Stimulated activated CD4-positive, alpha-beta T cell treated with anti-CD3 and anti-CD28 coated beads, Interleukin-4, amount 100 ng/mL, for 48 hours (primary cell): ENCODE results near the gene UBD.
A peak's percentile ranks its signal among the peaks of the same experiment; 100 is the strongest.

Experiments used
- DNase-seq, 2 donors: peaks; one replicate each; pipeline ENCODE4 v3.0.0-alpha.2; 2020; ENCODE audit warnings: low read depth in 2 of 2

UBD gene

DNA sequence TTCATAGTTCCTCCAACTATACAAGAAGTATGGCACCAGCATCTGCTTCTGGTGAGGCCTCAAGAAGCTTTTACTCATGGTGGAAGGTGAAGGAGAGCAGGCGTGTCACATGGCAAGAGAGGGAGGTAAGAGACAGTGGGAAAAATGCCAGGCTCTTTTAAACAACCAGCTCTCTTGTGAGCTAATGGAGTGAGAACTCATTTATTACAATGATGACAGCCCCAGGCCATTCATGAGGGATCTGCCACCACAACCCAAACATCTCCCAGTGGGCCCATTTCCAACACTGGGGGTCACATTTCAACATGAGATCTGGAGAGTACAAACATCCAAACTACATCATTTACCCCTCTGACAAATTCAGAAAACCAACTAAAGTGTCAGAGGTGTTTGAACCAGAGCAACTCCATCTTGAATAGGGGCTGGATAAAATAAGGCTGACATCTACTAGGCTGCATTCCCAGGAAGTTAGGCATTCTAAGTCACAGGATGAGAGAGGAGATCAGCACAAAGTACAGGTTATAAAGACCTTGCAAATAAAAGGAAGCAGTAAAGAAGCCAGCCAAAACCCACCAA is 2.2 kb upstream of the UBD start:
- no peak for DNase-seq

DNA sequence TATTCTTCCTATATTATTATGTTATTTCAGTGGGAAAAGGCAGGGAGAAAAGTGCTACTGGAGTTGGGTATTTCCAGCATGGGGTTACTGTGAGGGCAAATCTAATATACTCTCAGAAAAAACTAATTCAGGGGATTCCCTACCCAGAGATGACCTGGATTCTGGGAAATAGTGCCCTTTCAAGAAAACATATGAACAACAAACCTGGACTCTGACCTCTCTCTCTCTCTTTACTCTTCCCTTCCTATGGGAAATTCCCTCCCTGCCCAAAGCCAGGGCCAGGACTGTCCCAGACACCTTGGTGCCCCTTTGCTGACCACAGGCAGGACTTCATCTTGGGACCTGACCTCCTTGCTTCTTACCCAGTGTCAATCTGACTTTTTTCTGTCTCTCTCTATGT is 1.6 kb upstream of the UBD start:
- no peak for DNase-seq

DNA sequence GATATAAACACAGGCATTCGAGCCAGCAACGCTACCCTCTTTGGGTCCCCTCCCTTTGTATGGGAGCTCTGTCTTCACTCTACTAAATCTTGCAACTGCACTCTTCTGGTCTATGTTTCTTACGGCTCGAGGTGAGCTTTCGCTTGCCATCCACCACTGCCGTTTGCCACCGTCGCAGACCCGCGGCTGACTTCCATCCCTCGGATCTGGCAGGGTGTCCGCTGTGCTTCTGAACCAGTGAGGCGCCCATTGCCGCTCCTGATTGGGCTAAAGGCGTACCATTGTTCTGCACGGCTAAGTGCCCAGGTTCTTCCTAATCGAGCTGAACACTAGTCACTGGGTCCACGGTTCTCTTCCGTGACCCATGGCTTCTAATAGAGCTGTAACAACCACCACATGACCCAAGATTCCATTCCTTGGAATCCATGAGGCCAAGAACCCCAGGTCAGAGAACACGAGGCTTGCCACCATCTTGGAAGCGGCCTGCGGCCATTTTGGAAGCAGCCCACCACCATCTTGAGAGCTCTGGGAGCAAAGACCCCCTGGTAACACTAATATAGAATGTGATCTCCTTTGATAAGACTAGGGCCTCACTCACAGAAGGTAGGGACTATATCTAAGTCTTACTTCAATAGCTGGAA is 973 bp downstream of the UBD start:
- no peak for DNase-seq

DNA sequence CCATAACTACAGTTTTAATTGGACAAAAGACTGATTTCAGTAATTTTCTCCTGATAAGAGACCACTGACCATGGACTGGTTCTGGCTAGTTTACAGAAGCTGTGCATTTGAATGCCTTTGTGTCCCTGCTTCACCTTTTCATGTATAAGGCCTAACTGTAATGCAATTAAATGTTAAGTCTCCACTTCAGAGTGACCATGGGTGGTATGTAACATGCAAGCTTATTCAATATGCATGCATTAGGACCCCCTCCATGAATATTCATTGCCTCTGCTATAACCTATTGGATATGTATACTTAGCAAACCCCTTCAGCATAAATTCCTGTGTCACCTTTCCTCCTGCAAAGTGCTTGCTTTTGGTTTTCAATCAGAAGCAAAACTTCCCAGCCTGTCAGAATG is 2.2 kb downstream of the UBD start:
- no peak for DNase-seq

DNA sequence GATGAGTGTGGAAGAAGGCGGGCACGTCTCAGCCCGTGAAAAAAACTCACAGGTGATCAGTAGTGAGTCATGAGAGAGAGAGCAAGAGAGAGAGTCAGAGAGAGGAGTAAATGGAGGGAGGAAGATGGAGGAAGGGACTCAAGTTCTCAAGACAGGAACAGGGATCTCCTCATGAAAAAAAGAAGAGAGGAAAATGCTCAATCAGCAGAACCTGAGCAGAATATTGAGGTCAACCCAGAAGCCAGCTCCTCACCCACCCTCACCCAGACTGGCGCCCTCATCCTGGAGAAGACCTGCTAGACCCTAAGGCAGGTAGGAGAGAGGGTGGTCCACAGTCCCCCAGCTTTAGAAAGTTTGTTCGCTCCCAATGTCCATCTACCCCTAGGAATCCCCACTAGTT is 4.8 kb downstream of the UBD start:
- DNase-seq: no peak

DNA sequence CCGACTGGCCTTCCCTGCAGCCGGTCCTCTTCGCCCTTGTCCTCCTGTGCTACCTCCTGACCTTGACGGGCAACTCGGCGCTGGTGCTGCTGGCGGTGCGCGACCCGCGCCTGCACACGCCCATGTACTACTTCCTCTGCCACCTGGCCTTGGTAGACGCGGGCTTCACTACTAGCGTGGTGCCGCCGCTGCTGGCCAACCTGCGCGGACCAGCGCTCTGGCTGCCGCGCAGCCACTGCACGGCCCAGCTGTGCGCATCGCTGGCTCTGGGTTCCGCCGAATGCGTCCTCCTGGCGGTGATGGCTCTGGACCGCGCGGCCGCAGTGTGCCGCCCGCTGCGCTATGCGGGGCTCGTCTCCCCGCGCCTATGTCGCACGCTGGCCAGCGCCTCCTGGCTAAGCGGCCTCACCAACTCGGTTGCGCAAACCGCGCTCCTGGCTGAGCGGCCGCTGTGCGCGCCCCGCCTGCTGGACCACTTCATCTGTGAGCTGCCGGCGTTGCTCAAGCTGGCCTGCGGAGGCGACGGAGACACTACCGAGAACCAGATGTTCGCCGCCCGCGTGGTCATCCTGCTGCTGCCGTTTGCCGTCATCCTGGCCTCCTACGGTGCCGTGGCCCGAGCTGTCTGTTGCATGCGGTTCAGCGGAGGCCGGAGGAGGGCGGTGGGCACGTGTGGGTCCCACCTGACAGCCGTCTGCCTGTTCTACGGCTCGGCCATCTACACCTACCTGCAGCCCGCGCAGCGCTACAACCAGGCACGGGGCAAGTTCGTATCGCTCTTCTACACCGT is 6.1 kb downstream of the UBD start:
- DNase-seq: peak in 1 of 2 donors; percentile 16

DNA sequence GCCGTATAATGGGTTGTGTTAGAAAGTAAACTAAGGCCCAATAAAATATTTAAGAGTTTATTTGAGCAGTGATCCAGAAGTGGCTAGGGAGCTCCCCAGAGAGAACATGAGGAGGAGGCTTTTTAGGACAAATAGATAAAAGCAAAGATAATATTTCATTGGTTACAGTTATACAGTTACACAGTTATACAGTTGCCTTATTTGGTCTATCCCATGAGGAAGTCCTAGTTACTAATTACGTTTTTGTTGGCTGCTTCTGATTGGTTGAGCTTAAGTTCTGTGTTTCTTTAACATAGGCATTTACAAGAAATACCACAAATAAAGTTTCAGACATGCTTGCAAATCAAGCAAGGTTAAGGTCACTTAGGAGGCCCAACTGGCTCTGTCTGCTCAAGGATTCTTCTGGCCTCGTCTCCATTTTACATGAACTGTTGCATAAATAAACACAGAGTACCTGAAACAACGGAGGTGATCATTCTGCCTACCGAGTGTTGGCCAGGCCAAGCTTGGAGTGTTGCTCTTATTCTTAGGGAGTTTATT is 7.0 kb downstream of the UBD start:
- no peak for DNase-seq

DNA sequence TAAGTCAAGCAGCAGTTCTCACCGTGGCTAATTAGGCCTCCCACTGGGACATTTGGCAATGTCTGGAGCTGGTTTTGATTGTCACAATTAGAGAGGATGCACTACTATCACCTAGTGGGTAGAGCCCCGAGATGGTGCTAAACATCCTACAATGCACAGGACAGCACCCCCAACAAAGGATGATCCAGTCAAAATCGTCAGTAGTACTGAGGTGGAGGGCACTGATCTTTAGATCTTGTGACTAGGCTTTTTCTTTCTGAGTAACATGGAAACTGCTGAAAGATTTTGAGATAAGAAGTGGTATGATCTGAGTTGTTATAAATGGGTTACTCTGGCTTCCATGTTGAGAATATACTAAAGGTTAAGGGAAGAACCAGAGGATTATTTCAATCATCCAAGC is 12.0 kb downstream of the UBD start:
- DNase-seq: no peak

DNA sequence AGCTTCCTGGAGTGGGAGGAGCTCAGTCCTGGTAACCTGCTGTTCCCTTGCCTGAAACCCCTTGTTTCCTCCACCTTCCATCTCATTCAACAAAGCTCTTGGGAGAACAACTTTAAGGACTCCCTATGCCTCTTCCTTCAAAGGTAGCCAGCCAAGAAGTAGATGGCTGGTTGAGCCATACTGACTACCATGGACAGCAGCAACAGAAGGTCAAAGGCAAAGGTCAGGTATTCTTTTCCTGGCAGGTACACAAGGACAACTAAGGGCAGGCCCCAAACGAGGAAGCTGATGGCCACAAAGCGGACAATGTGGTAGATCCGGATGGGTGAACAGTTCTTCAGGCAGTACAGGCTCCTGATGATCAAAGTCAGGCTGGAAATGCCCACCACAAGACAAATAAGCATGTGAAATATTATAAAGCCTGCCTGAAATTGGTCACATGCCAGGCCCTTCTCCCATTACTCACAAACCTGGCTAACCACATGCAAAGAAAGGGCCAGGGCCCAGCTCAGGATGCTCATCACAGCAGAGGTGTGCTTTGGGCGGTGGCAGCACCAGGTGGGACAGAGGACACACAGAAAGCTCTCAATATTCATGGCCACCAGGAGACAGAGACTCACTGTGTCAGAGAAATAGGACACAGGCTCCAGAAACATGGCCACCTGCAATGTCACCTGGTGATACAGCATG is 21.7 kb downstream of the UBD start:
- DNase-seq: no peak

DNA sequence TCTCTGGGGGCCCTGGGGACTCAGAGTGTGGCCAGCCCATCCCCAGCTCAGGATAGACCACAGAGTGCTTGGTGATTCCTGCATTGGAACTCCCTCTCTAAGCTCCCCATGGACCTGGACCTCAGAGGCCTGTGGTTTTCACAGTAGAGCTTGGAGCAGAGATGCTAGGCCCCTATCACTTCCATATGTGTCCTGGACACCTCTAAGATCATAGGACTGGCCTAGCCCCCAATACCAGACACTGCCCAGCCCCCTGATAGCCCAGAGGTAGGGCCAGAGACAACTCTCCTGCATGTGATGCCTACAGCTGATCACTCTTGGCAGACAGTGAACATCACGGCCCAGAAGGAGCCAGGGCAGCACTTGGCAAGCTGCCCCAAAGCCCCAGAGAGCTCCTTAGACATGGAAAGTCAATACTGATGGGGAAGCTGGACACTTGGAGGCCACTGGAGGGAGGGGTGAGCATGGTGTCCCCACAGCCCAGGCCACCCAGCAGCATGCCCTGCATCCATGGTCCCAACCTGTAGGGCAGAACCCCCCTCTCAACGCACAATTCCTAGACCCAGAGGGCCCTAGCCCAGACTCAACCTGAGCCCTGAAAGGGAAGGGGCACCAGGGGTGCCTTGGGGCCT is 27.1 kb downstream of the UBD start:
- DNase-seq: no peak

DNA sequence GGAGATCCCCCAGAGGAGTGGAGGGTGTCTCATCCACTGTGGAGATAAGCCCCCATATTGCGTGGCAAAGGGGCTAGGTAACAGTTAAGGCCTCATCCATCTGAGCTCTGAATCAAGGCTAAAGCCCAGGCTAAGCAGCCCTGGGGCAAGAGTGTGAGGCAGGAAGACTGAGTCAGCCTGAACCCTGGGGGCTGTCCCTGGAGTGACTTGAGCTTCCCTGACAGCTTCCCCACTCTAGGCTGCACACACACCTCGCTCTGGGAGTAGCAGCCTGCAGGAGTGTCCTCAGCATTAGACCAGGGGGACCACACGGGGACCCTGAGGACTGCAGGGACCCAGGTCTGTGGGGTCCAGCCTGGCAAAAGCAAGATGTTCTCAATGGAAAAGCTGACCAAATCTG is 27.9 kb downstream of the UBD start:
- DNase-seq: no peak

DNA sequence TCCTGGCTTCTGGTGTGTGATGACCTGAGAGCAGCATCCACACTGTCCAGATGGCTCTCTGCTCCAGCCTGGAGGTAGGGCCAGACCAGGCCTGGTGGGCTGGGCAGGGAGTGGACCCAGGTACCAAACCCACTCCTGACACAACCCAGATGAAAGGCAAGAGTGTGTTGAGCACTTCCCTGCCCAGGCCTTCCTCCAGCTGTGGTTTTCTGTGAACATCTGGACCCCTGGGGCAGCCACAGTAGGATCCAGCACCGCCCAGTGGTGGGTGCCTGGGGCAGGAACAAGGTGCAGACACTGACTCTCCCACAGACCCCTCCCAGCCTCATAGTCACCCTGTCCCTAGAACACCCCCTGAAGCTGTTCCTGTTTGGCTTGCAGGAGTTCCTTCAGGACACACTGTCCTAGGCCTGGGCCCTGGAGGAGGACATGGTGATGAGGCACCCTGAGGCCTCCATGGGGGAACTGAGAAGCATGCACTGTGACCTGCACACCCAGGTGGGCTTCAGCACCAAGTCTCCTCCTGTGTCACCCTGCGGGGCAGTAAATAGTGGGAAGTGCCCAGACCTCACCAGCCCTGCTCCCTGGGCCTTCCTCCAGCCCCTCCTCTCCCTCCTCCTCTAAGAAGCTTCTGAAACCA is 28.7 kb downstream of the UBD start:
- DNase-seq: no peak

DNA sequence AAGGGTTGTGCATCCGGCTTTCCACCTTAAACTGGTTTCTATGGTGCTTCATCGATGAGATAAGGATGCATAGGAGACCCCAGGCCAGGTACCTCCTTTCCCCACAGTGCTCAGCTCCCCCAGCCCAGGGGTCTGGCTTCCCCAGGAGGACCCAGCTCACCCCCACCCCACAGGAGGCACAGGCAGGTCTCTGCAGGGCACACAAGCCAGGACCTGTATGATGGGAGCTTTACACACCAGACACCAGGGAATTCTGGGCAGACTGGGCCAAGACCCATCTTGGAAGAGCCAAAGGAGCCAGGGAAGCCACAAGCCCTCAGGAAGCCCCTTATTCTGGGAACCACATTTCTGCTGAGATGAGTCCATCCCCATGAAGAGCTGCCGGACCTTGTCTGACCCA is 29.6 kb downstream of the UBD start:
- no peak for DNase-seq

DNA sequence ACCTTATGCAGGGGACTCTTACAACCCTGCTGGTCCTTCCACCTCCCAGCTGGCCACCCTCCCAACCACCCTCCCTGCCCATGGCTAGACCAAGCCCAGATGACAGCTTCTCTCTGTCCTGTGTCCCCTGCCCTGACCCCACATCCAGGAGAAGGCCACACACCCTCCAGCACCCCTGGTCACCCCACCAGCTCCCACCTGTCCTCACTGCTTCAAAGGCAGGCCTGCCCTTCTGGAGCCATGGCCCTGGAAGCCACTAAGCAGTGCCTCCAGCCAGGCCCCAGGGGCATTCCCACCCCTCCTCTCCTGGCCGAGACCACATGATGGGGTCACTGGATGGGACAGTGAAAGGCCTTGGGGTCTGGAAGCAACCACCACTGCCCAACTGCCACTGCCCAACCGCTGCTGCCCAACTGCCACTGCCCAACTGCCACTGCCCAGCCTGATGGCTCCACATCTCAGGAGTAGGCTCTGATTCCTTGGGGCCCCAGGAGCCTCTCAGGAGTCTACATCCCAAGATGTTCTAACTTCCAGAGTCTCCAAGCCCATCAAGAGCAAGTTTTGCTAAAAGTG is 30.5 kb downstream of the UBD start:
- DNase-seq: no peak

DNA sequence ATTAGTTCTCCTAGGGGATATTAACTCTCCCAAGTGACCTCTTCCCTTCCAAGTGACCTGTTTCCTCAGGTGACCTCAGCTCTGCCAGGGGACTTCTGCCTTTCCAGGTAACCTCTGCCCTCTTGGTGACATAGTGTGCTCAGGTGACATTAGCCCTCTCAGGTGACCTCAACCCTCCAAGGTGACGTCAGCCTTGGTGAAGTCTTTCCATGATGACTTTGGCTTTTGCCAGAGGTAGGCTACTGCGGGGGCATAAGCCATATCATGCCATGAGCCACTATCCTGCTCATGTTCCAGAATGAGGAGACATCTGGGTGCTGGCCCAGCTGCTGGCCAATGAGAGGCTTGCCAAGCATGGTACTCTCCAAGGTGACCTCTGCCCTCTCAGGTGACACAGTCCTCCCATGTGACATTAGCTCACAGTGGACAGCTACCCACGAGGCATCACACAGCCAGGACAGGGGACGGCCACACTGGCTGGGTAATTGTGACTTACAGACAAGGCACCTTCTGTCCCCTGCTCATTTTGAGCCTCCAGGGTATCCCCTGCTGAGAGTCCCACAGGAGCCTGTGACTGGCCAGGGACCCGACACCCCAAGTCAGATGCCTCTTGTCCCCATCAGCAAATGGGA is 31.1 kb downstream of the UBD start:
- no peak for DNase-seq

DNA sequence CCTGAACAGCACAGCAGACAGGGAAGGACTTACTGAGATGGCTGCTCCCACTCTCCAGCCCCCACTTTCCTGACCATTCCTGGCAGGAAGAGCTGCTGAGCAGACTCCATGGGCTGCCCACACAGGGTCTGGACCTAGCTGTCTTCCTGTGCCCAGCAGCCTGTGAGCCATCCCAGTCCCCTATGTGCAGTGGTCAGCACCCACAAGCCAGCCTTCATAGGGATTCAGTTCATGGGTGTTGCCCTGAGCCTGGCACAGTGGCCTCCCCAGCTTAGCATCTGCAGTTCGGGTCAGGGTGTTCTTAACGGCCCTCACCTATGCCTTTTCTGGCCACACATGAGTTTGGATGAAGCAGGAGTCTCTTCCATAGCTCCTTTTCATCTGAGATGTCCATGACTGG is 32.0 kb downstream of the UBD start:
- no peak for DNase-seq

DNA sequence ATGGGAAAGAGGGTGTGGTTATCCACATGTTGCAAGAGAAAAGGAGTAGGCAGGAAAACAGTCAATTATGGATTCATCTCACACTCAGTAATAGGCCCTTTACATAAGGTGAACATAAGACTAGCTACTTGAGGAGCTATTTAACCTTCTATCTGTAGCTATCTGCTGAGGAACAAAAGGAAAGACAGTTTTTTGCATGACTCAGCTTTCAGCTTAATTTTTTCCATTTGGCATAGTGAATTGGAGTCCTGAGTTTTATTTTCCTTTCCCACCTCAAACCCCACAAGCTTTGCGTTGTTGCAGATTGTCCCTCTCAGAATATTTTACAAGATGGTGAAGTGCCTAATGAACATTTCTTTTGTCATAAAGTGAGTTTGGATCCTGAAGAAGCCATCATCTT is 32.4 kb downstream of the UBD start:
- DNase-seq: no peak

DNA sequence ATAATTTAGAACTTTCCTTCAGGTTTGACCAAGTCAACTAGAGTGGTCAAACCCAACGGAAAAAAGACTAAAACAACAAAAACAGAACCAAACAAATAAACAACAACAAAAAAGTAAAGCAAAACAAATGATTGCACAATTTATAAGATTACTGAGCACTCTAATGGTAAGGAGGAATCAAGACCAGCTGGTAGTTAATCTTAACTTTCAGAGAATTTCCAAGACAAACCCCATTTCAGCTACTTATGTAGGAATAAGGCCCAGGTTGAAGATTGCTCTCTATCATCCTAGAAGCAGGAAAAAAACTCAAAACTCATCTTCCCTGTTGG is 34.3 kb downstream of the UBD start:
- no peak for DNase-seq

DNA sequence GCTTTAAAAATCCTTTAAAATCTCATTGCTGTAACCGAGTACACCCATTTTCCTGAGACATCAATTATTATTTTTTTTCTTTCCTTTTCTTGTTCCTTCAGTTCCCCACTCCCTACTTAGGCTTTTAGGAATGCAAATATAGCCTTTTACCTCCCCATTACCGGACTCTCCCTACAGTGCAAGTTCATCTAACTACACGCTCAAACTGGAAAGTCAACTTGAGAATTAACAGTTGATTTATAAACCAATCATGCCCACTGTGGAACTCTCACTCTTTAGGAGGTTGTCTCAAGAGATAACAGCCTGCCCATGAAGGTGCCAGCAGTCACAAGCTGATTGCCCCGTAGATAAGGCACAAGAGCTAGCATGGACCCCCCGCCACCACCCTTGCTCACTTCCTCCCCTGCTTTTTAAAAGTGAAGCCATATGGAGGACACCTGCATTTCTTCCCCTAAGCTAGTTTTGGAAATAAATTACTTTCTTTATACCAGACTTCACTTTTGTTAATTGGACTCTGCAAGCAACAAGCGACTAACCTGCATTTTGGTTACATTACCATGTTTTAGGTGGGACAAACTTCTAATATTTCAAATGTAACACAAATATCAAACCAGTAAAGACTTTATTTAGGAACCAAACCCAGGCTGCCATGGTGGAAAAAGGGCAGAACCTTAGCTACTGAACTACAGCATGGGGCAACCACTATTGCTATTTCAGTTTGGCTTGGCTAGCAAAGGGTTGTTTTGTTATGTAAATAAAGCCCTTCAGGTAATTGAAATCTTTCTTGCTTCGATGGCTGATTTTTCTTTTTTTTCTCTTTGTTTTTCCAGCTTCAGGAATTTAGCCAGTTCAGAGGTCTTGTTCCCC is 34.9 kb downstream of the UBD start:
- no peak for DNase-seq

DNA sequence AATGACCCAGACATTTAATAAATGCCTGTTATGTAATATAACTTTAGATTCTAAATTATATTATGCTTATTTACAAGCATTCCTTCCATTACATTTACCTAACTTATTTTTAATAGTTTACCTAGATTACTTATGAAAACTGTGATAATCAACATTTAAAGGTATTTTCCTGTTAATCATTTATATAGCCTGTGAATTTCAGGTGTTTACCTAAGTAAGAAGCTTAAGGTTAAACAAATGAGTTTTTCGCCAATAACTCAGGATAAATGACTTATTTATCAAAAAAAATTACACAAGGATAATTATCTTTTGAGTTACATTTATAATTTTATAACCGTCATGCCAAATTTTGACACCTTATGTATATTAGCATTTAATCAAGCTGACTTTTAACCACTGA is 35.5 kb downstream of the UBD start:
- DNase-seq: no peak
